ENCODE results near the gene MLYCD. TPM values are rescaled to one million over a fixed set of nuclear protein-coding genes. Genes with fewer than 3 reads are reported as not detected.

The MLYCD gene
- total RNA-seq, 1 donor from 2014 or later: 2.8 TPM

DNA sequence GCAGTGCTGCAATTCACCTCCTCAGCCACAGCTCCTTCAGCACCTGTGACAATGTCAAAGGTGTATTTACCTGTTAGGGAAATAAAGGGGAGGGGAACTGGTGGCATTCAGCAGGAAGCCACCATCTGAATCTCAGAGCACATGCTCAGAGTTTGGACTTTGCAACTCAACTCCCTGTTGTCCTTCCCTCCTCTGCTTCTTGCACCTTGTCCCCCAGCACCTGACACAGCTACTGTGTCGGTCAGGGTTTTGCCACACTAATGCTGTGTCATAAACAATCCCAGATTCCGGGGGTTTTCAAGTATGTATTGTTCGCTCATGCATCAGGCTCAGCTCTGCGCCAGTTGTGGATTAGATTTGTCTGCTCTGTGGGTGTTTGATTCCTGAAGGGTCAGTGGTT, 47.4 kb upstream of the MLYCD start:
- H3K79me2 ChIP-seq (ENCODE audit: insufficient read depth, low read length): no peaks in the 10 kb centered on the region
- H3K27me3 ChIP-seq (ENCODE audit: insufficient read depth, low read length): peaks cover 7% of the 10 kb centered on the region
- H3K27ac ChIP-seq (ENCODE audit: low read depth, low read length): no peak overlapping the region
- H3K4me1 ChIP-seq (ENCODE audit: insufficient read depth, low read length): no peaks in the 10 kb centered on the region
- H3K27ac Mint-ChIP-seq (ENCODE audit: unreplicated experiment): no peak overlapping the region
- DNase-seq (ENCODE audit: low read depth) (no peak), FAIRE-seq (no peak)
- no peak overlapping the region for H2AFZ ChIP-seq (ENCODE audit: low read depth, low read length)
- peaks cover 18% of the 10 kb centered on the region for H3K27me3 Mint-ChIP-seq (ENCODE audit: low read depth, unreplicated experiment)
- no peaks in the 10 kb centered on the region for H4K20me1 ChIP-seq (ENCODE audit: insufficient read depth, low read length)
- no peak overlapping the region for H3K9ac ChIP-seq (ENCODE audit: low read length)
- no peaks in the 10 kb centered on the region for H3K36me3 Mint-ChIP-seq (ENCODE audit: low read depth, unreplicated experiment)
- no peak overlapping the region for H3K4me3 ChIP-seq (ENCODE audit: insufficient read depth, low read depth, low read length)
- peaks cover 2% of the 10 kb centered on the region for H3K9me3 Mint-ChIP-seq (ENCODE audit: unreplicated experiment)
- no peak overlapping the region for H3K4me3 Mint-ChIP-seq (ENCODE audit: unreplicated experiment)
- H3K4me1 Mint-ChIP-seq (ENCODE audit: low read depth, unreplicated experiment): no peaks in the 10 kb centered on the region
- no peak overlapping the region for H3K4me2 ChIP-seq (ENCODE audit: low read length)
- TF ChIP-seq EZH2 (IDR thresholded peaks at IDR 0.05; ENCODE audit: insufficient read depth, low read length): no peak
- TF ChIP-seq, protein P1, sequence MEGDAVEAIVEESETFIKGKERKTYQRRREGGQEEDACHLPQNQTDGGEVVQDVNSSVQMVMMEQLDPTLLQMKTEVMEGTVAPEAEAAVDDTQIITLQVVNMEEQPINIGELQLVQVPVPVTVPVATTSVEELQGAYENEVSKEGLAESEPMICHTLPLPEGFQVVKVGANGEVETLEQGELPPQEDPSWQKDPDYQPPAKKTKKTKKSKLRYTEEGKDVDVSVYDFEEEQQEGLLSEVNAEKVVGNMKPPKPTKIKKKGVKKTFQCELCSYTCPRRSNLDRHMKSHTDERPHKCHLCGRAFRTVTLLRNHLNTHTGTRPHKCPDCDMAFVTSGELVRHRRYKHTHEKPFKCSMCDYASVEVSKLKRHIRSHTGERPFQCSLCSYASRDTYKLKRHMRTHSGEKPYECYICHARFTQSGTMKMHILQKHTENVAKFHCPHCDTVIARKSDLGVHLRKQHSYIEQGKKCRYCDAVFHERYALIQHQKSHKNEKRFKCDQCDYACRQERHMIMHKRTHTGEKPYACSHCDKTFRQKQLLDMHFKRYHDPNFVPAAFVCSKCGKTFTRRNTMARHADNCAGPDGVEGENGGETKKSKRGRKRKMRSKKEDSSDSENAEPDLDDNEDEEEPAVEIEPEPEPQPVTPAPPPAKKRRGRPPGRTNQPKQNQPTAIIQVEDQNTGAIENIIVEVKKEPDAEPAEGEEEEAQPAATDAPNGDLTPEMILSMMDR (IDR thresholded peaks at IDR 0.05; ENCODE audit: insufficient read depth, low read depth, low read length): no peak
- H3K36me3 ChIP-seq (ENCODE audit: insufficient read depth, low read length): no peaks in the 10 kb centered on the region
- no peaks in the 10 kb centered on the region for H3K9me3 ChIP-seq (ENCODE audit: insufficient read depth, low read depth, low read length)

DNA sequence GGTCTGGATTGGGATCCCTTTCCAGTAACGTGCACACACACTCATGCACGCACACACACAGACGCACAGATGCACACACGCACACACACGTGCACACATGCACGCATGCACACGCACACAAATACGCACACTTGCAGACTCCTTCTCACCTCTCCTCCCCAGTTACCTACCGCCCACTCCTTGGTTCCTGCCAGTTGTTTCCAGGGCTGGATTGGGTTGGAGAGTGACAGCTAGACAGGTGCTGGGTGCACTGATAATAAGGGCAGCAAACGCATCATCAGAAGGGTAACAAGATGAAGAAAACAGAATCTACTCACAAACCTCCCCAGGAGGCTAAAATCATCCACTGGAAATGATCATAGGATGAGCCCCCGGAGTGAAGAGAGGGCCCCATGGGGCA, 46.1 kb upstream of the MLYCD start:
- TF ChIP-seq, protein P1 (IDR thresholded peaks at IDR 0.05; ENCODE audit: insufficient read depth, low read depth, low read length): no peak
- TF ChIP-seq EZH2 (IDR thresholded peaks at IDR 0.05; ENCODE audit: insufficient read depth, low read length): no peak
- Mint-ChIP-seq H3K4me3 (ENCODE audit: unreplicated experiment) (no peak overlapping the region), H3K9me3 (ENCODE audit: unreplicated experiment) (no peaks in the 10 kb centered on the region), H3K27ac (ENCODE audit: unreplicated experiment) (no peak overlapping the region), H3K4me1 (ENCODE audit: low read depth, unreplicated experiment) (no peaks in the 10 kb centered on the region), H3K36me3 (ENCODE audit: low read depth, unreplicated experiment) (peaks cover 1% of the 10 kb centered on the region), H3K27me3 (ENCODE audit: low read depth, unreplicated experiment) (peaks cover 16% of the 10 kb centered on the region)
- no peak overlapping the region for H3K27ac ChIP-seq (ENCODE audit: low read depth, low read length)
- H3K4me2 ChIP-seq (ENCODE audit: low read length): no peak overlapping the region
- peaks cover 7% of the 10 kb centered on the region for H3K27me3 ChIP-seq (ENCODE audit: insufficient read depth, low read length)
- DNase-seq (ENCODE audit: low read depth) (no peak), FAIRE-seq (no peak)
- no peaks in the 10 kb centered on the region for H4K20me1 ChIP-seq (ENCODE audit: insufficient read depth, low read length)
- H2AFZ ChIP-seq (ENCODE audit: low read depth, low read length): no peak overlapping the region
- no peaks in the 10 kb centered on the region for H3K36me3 ChIP-seq (ENCODE audit: insufficient read depth, low read length)
- no peaks in the 10 kb centered on the region for H3K79me2 ChIP-seq (ENCODE audit: insufficient read depth, low read length)
- no peaks in the 10 kb centered on the region for H3K4me1 ChIP-seq (ENCODE audit: insufficient read depth, low read length)
- no peak overlapping the region for H3K4me3 ChIP-seq (ENCODE audit: insufficient read depth, low read depth, low read length)
- H3K9ac ChIP-seq (ENCODE audit: low read length): no peak overlapping the region
- no peaks in the 10 kb centered on the region for H3K9me3 ChIP-seq (ENCODE audit: insufficient read depth, low read depth, low read length)

DNA sequence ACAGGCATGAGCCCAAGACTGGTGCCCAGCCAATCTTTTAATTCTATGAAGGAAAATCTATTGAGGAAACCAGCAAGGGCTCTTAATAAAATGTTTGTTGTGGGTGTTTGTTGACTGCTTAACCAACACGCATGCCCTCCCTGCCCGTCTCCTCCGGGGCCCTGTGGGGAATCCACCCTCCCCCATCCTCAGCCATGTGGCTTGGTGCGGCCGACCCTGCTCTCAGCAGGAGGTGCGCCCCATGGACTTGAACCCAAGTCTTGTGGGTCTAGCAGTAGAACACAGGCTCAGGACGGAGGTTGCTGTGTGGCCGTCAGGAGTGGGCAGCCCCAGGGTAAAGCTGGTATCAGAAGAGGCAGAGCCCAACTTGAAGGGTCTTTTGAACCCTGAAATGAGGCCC, 45.1 kb upstream of the MLYCD start:
- peaks cover 8% of the 10 kb centered on the region for H3K27me3 ChIP-seq (ENCODE audit: insufficient read depth, low read length)
- no peak overlapping the region for H3K4me3 Mint-ChIP-seq (ENCODE audit: unreplicated experiment)
- DNase-seq (ENCODE audit: low read depth): no peak
- FAIRE-seq: no peak
- H3K36me3 Mint-ChIP-seq (ENCODE audit: low read depth, unreplicated experiment): peaks cover 1% of the 10 kb centered on the region
- no peak overlapping the region for H3K9ac ChIP-seq (ENCODE audit: low read length)
- H3K4me1 ChIP-seq (ENCODE audit: insufficient read depth, low read length): no peaks in the 10 kb centered on the region
- H3K27ac Mint-ChIP-seq (ENCODE audit: unreplicated experiment): no peak overlapping the region
- no peak overlapping the region for H2AFZ ChIP-seq (ENCODE audit: low read depth, low read length)
- H3K9me3 ChIP-seq (ENCODE audit: insufficient read depth, low read depth, low read length): no peaks in the 10 kb centered on the region
- TF ChIP-seq EZH2 (IDR thresholded peaks at IDR 0.05; ENCODE audit: insufficient read depth, low read length): no peak
- TF ChIP-seq, protein P1 (IDR thresholded peaks at IDR 0.05; ENCODE audit: insufficient read depth, low read depth, low read length): no peak
- no peaks in the 10 kb centered on the region for H3K36me3 ChIP-seq (ENCODE audit: insufficient read depth, low read length)
- no peaks in the 10 kb centered on the region for H3K4me1 Mint-ChIP-seq (ENCODE audit: low read depth, unreplicated experiment)
- no peak overlapping the region for H3K4me2 ChIP-seq (ENCODE audit: low read length)
- H3K27ac ChIP-seq (ENCODE audit: low read depth, low read length): no peak overlapping the region
- H3K27me3 Mint-ChIP-seq (ENCODE audit: low read depth, unreplicated experiment): peaks cover 22% of the 10 kb centered on the region
- H3K9me3 Mint-ChIP-seq (ENCODE audit: unreplicated experiment): no peaks in the 10 kb centered on the region
- no peak overlapping the region for H3K4me3 ChIP-seq (ENCODE audit: insufficient read depth, low read depth, low read length)
- no peaks in the 10 kb centered on the region for H4K20me1 ChIP-seq (ENCODE audit: insufficient read depth, low read length)
- no peaks in the 10 kb centered on the region for H3K79me2 ChIP-seq (ENCODE audit: insufficient read depth, low read length)

Data from astrocyte (in vitro differentiated cells and primary cell).